ENCODE results near the gene SLC9A5. TPM values are rescaled to one million over a fixed set of nuclear protein-coding genes. Genes with fewer than 3 reads are reported as not detected.

SLC9A5 gene
- total RNA-seq, 1 donor from 2014 or later: 17.2 TPM

DNA sequence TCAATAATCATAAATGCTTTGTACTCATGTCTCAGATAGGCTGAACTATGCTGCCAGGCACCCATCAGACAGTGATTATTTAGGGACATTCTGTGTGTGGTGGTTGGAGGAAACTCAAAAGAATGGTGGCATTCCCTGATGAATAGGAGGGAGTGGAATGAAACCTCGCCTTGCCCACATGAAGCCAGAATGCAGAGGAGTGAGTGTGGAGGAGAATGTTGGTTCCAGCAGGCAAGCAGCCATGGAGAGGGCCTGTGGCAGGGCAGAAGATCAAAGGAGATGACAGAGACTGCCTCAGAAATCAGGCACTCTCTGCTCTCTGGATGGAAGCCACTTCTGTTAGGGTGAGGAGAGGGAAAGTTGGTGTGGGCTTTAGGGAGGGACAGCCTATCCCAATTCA lies 55.2 kb downstream of the SLC9A5 start:
- Mint-ChIP-seq H3K4me3 (ENCODE audit: unreplicated experiment) (no peak overlapping the region), H3K4me1 (ENCODE audit: unreplicated experiment) (peaks cover 5% of the 10 kb centered on the region), H3K36me3 (ENCODE audit: low read depth, unreplicated experiment) (no peaks in the 10 kb centered on the region), H3K27ac (ENCODE audit: unreplicated experiment) (no peak overlapping the region), H3K27me3 (ENCODE audit: unreplicated experiment) (peaks cover 1% of the 10 kb centered on the region), H3K9me3 (ENCODE audit: unreplicated experiment) (no peaks in the 10 kb centered on the region)
- no peak for DNase-seq (ENCODE audit: low spot score)
- TF ChIP-seq, protein P1, sequence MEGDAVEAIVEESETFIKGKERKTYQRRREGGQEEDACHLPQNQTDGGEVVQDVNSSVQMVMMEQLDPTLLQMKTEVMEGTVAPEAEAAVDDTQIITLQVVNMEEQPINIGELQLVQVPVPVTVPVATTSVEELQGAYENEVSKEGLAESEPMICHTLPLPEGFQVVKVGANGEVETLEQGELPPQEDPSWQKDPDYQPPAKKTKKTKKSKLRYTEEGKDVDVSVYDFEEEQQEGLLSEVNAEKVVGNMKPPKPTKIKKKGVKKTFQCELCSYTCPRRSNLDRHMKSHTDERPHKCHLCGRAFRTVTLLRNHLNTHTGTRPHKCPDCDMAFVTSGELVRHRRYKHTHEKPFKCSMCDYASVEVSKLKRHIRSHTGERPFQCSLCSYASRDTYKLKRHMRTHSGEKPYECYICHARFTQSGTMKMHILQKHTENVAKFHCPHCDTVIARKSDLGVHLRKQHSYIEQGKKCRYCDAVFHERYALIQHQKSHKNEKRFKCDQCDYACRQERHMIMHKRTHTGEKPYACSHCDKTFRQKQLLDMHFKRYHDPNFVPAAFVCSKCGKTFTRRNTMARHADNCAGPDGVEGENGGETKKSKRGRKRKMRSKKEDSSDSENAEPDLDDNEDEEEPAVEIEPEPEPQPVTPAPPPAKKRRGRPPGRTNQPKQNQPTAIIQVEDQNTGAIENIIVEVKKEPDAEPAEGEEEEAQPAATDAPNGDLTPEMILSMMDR (IDR thresholded peaks at IDR 0.05; ENCODE audit: unreplicated experiment): no peak

DNA sequence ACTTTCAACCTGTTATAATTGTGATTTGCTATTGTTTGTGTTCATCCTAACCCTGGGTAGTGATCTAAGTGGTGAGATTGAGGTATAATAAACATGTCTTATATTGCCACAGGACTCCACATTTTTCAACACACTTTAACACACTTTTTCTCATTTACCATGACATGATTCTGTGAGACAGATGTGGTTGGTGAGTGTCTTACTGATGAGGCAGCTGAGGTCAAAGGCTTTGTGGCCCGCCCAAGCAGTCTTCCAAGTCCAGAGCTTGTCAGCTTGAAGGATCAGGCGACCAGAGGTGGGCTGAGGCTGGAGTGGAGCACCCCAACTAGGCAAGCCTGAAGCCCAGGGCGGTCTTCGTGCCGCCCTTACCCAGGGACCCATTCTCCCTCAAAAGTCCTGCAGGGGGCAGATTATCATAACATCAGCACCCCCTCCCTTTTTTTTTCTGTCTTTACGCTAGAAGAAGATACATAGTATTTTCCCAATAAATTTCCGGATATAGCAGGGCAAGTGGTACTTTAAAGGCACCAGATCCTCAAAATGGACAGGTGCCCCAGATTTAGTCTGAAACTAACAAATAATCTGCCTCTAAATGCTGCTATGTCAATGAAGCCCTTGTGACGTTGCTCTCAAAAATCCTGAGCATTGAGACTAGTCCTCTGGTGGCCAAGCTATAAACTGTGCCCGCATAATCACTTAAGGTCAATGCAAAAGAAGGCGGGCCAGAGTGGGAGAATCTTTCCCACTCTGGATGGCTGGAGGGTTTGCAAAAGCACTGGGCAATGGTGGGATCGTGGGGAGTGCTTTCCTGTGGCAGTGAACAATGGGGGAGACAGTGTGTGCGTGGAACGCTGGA lies 56.7 kb downstream of the SLC9A5 start:
- peaks cover 3% of the 10 kb centered on the region for H3K27me3 Mint-ChIP-seq (ENCODE audit: unreplicated experiment)
- H3K27ac Mint-ChIP-seq (ENCODE audit: unreplicated experiment): no peak overlapping the region
- peaks cover 5% of the 10 kb centered on the region for H3K4me1 Mint-ChIP-seq (ENCODE audit: unreplicated experiment)
- TF ChIP-seq, protein P1 (IDR thresholded peaks at IDR 0.05; ENCODE audit: unreplicated experiment): no peak
- H3K36me3 Mint-ChIP-seq (ENCODE audit: low read depth, unreplicated experiment): no peaks in the 10 kb centered on the region
- no peak for DNase-seq (ENCODE audit: low spot score)
- no peaks in the 10 kb centered on the region for H3K9me3 Mint-ChIP-seq (ENCODE audit: unreplicated experiment)
- no peak overlapping the region for H3K4me3 Mint-ChIP-seq (ENCODE audit: unreplicated experiment)

DNA sequence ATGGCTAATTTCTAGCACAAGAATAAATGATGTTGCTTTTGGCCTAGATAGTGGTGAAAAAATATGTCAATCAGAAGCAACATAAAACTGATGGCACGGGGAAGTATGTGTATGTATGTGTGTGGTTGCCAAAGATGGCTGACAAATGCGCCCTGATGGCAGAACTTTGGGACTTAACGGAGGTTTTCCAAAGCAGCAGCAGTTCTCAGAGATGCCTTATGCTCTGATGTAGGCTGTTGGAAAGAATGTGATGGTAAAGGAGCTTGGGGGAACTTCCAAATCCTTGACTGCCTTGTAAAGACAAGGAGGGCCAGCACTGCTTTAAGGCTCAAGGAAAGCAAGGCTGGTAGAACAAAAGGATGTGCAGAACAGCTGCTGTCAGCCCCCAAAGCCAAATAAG lies 61.8 kb downstream of the SLC9A5 start:
- Mint-ChIP-seq H3K4me3 (ENCODE audit: unreplicated experiment) (no peak overlapping the region), H3K9me3 (ENCODE audit: unreplicated experiment) (no peaks in the 10 kb centered on the region), H3K36me3 (ENCODE audit: low read depth, unreplicated experiment) (no peaks in the 10 kb centered on the region), H3K27me3 (ENCODE audit: unreplicated experiment) (peaks cover 8% of the 10 kb centered on the region), H3K27ac (ENCODE audit: unreplicated experiment) (no peak overlapping the region), H3K4me1 (ENCODE audit: unreplicated experiment) (peaks cover 26% of the 10 kb centered on the region)
- no peak for DNase-seq (ENCODE audit: low spot score)
- TF ChIP-seq, protein P1 (IDR thresholded peaks at IDR 0.05; ENCODE audit: unreplicated experiment): no peak

DNA sequence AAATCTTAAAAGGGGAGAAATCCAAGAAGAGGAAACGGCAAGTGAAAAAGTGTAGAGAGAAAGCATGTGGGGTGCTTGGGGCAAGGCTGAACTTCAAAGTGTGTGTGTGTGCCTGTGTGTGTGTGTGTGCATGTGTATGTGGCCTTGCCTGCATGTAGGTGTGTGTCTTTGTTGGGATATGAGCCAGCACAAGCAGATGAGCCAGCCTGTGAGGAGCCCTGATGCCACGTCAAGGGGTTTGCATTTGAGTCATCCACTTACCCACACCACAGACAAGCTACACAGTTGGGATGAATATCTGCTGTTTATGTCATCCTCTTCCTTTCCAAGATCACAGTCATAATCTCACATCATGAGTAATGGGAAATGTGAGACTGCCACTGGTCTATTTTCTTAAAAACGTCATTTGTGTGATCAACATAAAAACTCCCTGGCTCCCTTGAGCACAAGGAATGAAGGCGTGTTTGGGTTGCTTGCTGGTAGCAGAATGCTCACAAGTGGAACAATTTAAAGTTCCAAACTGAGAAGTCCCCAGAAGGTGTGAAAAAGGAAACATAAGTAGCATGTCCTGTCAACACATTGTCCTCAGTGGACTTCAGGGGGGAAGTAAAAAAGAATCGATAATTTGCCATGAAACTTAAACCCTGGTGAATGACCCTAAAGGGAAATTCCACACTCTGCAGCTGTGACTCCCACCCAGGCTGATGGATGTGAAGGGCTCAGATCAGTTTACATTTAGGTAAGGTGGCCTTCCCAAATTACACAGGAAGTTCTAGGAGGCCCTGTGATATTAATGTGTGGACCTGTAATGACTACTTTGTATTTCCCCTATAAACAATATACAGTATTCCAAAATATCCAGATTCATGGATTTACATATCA lies 63.1 kb downstream of the SLC9A5 start:
- DNase-seq (ENCODE audit: low spot score): no peak
- Mint-ChIP-seq H3K27ac (ENCODE audit: unreplicated experiment) (no peak overlapping the region), H3K27me3 (ENCODE audit: unreplicated experiment) (peaks cover 6% of the 10 kb centered on the region), H3K9me3 (ENCODE audit: unreplicated experiment) (no peaks in the 10 kb centered on the region), H3K4me3 (ENCODE audit: unreplicated experiment) (no peak overlapping the region), H3K4me1 (ENCODE audit: unreplicated experiment) (peaks cover 26% of the 10 kb centered on the region), H3K36me3 (ENCODE audit: low read depth, unreplicated experiment) (no peaks in the 10 kb centered on the region)
- TF ChIP-seq, protein P1 (IDR thresholded peaks at IDR 0.05; ENCODE audit: unreplicated experiment): no peak
